GM12878 (cell line): ENCODE data around the gene ATF2. TPM values are rescaled to one million over a fixed set of nuclear protein-coding genes. Genes with fewer than 3 reads are reported as not detected.

Experiments
- BMI1 ChIP-seq: fragments of 450-650 bp; IDR thresholded peaks from 2 replicates; pipeline ENCODE4 v1.6.1; 2016; ENCODE audit warnings: mild to moderate bottlenecking, moderate library complexity, borderline replicate concordance
- CBX5 ChIP-seq: sonication (generic); IDR thresholded peaks from 2 replicates; pipeline ENCODE4 v1.6.1; 2016; ENCODE audit warnings: low read depth, moderate library complexity, mild to moderate bottlenecking, inconsistent platforms
- CHD4 ChIP-seq: fragments of 200-600 bp; sonication (generic); IDR thresholded peaks from 2 replicates; pipeline ENCODE4 v1.6.1; 2016; ENCODE audit warnings: mild to moderate bottlenecking
- CREM ChIP-seq: IDR thresholded peaks from 2 replicates; pipeline ENCODE4 v1.6.1; 2014; ENCODE audit warnings: antibody characterized with exemption, low read depth
- CTCF ChIP-seq, 3 experiments: IDR thresholded peaks in 2 of 3; conservative IDR thresholded peaks in 1 of 3; 2 replicates each; pipeline ENCODE4 v1.5.1; 2011; ENCODE audit warnings: low read depth in 3 of 3, low read length in 3 of 3, mild to moderate bottlenecking in 3 of 3, control low read depth in 2 of 3, moderate library complexity in 2 of 3, inconsistent platforms in 1 of 3, mixed read lengths in 1 of 3; ENCODE audit not compliant: control insufficient read depth in 2 of 3, insufficient read depth in 1 of 3; ENCODE audit errors: extremely low read depth in 1 of 3
- ETV6 ChIP-seq, 2 experiments: fragments of 450-650 bp in 1 of 2; IDR thresholded peaks in 1 of 2; conservative IDR thresholded peaks in 1 of 2; 2 replicates each; pipeline ENCODE4 v1.6.1; 2014; ENCODE audit warnings: antibody characterized with exemption in 1 of 2, borderline replicate concordance in 1 of 2, low read depth in 1 of 2, mild to moderate bottlenecking in 1 of 2, moderate library complexity in 1 of 2
- GABPA ChIP-seq: IDR thresholded peaks from 2 replicates; pipeline ENCODE4 v1.6.1; 2014; ENCODE audit warnings: antibody characterized with exemption, low read depth, mild to moderate bottlenecking, inconsistent platforms
- HDGF ChIP-seq: fragments of 450-650 bp; IDR thresholded peaks from 2 replicates; pipeline ENCODE4 v1.6.1; 2016; ENCODE audit warnings: antibody characterized with exemption
- NFXL1 ChIP-seq: fragments of 450-650 bp; IDR thresholded peaks from 2 replicates; pipeline ENCODE4 v1.6.1; 2017; ENCODE audit warnings: antibody characterized with exemption, mild to moderate bottlenecking, borderline replicate concordance
- NKRF ChIP-seq: fragments of 450-650 bp; conservative IDR thresholded peaks from 2 replicates; pipeline ENCODE4 v1.6.1; 2017; ENCODE audit warnings: mild to moderate bottlenecking, moderate library complexity
- NR2C2 ChIP-seq: IDR thresholded peaks from 2 replicates; pipeline ENCODE4 v1.6.1; 2011; ENCODE audit warnings: borderline replicate concordance, low read depth; ENCODE audit not compliant: control insufficient read depth, insufficient read length
- PBX3 ChIP-seq: IDR thresholded peaks from 2 replicates; pipeline ENCODE4 v1.6.1; 2011; ENCODE audit warnings: mild to moderate bottlenecking, low read depth, low read length, moderate library complexity; ENCODE audit not compliant: insufficient replicate concordance
- PRDM15 ChIP-seq: fragments of 450-650 bp; formaldehyde crosslinking; IDR thresholded peaks from 2 replicates; pipeline ENCODE4 v1.4.0; 2020; ENCODE audit warnings: mild to moderate bottlenecking, moderate library complexity
- RAD21 ChIP-seq: IDR thresholded peaks from 2 replicates; pipeline ENCODE4 v1.6.1; 2011; ENCODE audit warnings: mild to moderate bottlenecking, low read depth, low read length, moderate library complexity; ENCODE audit not compliant: insufficient read depth
- RELA ChIP-seq: fragments of 450-650 bp; IDR thresholded peaks from 2 replicates; pipeline ENCODE4 v1.8.0; 2014; ENCODE audit warnings: borderline replicate concordance; ENCODE audit not compliant: partially characterized antibody
- SUPT20H ChIP-seq: IDR thresholded peaks from 2 replicates; pipeline ENCODE4 v1.6.1; 2011; ENCODE audit warnings: low read depth, mild to moderate bottlenecking, low read length, moderate library complexity, borderline replicate concordance; ENCODE audit not compliant: control insufficient read depth
- ZBTB11 ChIP-seq: fragments of 450-650 bp; formaldehyde crosslinking; IDR thresholded peaks from 2 replicates; pipeline ENCODE4 v1.5.0; 2022; ENCODE audit warnings: mild to moderate bottlenecking, missing genetic modification characterization
- polyA plus RNA-seq, 11 experiments: library from polyadenylated mRNA; depleted of rRNA in 4 of 11; unstranded in 6 of 11; stranded (reverse) in 5 of 11; fragments of >200 nt; fragmentation: Nextera tagmentation in 4 of 11; fragmentation: Illumina TruSeq in 1 of 11; extraction: Ambion mirVana in 4 of 11; extraction: Trizol in 1 of 11; gene quantifications; 1 replicate in 1 of 11; 2 replicates in 10 of 11; pipeline versions ENCODE4 v1.2.1 to v1.2.3, GENCODE V29; 2011 to 2016; ENCODE audit warnings: inconsistent platforms in 2 of 11, missing spikeins in 2 of 11, low read depth in 1 of 11
- total RNA-seq, 4 experiments: library from RNA; depleted of rRNA in 3 of 4; stranded (reverse); fragments of >200 nt in 3 of 4; fragmentation: Illumina TruSeq in 1 of 4; extraction: Trizol in 1 of 4; gene quantifications; 2 replicates each; pipeline versions ENCODE4 v1.2.1 to v1.2.3, GENCODE V29; 2013 to 2021

The ATF2 gene
- total and polyA plus RNA-seq, 10 of the 15 experiments (the other 5 are each of a cell fraction or from before 2014, with no cell fraction given) = 10.3 to 78.0 (median 36.0) TPM

- TF ChIP-seq ZBTB11 (CRISPR knock-in tag) (no peak), NFXL1 (no peak), ETV6 (conservative IDR thresholded peaks at IDR 0.05 in 1 of 2, IDR thresholded peaks at IDR 0.05 in 1 of 2; ENCODE audit: borderline replicate concordance in 1 of 2, low read depth in 1 of 2) (no peak), NKRF (no peak), SUPT20H (no peak), CREM (no peak), CBX5 (no peak), CTCF (IDR thresholded peaks at IDR 0.05 in 2 of 3, conservative IDR thresholded peaks at IDR 0.05 in 1 of 3; ENCODE audit: control insufficient read depth in 2 of 3, extremely low read depth in 1 of 3, insufficient read depth in 1 of 3, low read depth in 3 of 3, low read length in 3 of 3) (no peak; a peak in 1 of 6 replicates), PRDM15 (no peak), GABPA (no peak), RAD21 (0 out of 2 replicates have a peak, but pooled peaks have one; percentile 3), NR2C2 (no peak), BMI1 (no peak), CHD4 (no peak), RELA (no peak), HDGF (no peak; the same call in 1 of the 2 replicates), PBX3 (no peak)
Observed at GRCh38 chr2:175180701-175181103, 12.7 kb upstream of the ATF2 start (continued).
